Activated naive CD8-positive, alpha-beta T cell treated with anti-CD3 and anti-CD28 coated beads, Interleukin-2, amount 10 ng/mL, durations not matched to agents 7 days and 5 days (primary cell): ENCODE results near the gene ATF3. TPM values are rescaled to one million over a fixed set of nuclear protein-coding genes. Genes with fewer than 3 reads are reported as not detected.
A peak's percentile ranks its signal among the peaks of the same experiment; 100 is the strongest.
"Not testable (repeated sequence)": the region's sequence is repeated elsewhere in the genome, so short reads cannot be mapped to it uniquely, and the experiment has no call there.

Experiments
- ATAC-seq: fragments of 150-1000 bp; cut with Tn5 transposase; one replicate; pipeline ENCODE4 v1.10.0; 2021; ENCODE audit warnings: low read depth, moderate library complexity
- POLR2A ChIA-PET: fragments of 350-600 bp; sonication (Branson Sonifier 250); formaldehyde crosslinking; loops from one replicate; lab custom pipeline; 2021; ENCODE audit warnings: antibody characterized with exemption; lab: Charles Lee
- DNase-seq: peaks from one replicate; pipeline ENCODE4 v3.0.0; 2021
- H3K27ac Mint-ChIP-seq: one replicate; pipeline ENCODE4 v1.8.0; 2022; ENCODE audit warnings: mild to moderate bottlenecking, mixed read lengths
- H3K27me3 Mint-ChIP-seq: one replicate; pipeline ENCODE4 v1.8.0; 2022; ENCODE audit warnings: mild to moderate bottlenecking, moderate library complexity, mixed read lengths
- H3K36me3 Mint-ChIP-seq: one replicate; pipeline ENCODE4 v1.8.0; 2021; ENCODE audit warnings: mild to moderate bottlenecking, mixed read lengths
- H3K4me1 Mint-ChIP-seq: one replicate; pipeline ENCODE4 v1.8.0; 2021; ENCODE audit warnings: mixed read lengths
- H3K4me3 Mint-ChIP-seq: one replicate; pipeline ENCODE4 v1.8.0; 2022; ENCODE audit warnings: mild to moderate bottlenecking, moderate library complexity, mixed read lengths
- H3K9me3 Mint-ChIP-seq: one replicate; pipeline ENCODE4 v1.8.0; 2021; ENCODE audit warnings: mixed read lengths
- total RNA-seq, 2 experiments: library from RNA; stranded (reverse); gene quantifications; one replicate each; pipeline ENCODE4 v1.2.3, GENCODE V29; 2021

ATF3 gene
- total RNA-seq, 2 experiments from 2014 or later, result 13.1 to 13.8 TPM

DNA sequence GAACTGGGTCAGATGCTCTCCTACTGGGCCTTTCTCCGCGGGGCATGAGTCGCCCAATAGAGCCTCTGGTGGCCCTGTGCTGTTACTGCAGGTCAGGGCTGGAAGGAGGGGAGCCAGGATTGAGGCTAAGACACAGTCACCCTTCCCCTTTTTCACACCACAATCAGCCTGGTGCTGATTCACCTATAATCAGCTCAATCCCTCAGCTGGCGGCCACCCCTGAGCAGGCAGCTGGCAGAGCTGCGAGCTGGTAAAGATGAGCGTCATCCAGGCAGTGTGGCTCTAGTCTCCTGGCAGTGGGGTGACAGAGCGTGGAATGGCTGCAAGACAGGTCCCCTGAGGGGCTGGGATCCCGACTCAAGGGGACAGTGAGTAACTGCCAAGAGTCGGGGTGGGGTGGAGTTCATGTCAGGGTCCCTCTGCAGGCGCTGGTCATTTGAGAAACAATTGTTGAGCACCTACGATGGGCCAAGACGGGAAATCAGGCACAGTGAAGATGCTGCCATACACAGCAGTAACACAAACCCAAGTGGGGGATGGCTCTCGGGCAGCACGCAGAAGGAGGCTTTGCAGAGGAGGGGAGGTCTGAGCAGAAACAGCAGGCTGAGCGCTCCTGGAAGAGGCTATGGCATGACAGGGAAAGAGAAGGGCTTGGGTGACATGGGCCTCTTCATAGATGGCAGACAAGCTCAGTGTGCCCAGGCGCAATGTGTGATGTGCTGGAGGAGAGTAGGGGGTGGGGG lies 21.8 kb downstream of the ATF3 start:
- H3K4me1 Mint-ChIP-seq, result peaks cover 4% of the 10 kb centered on the region
- H3K36me3 Mint-ChIP-seq, result peaks cover 6% of the 10 kb centered on the region
- POLR2A ChIA-PET, result no interaction called here
- H3K27ac Mint-ChIP-seq, result no peak overlapping the region
- ATAC-seq (peak; percentile 90), DNase-seq (peak; percentile 62)
- no peak overlapping the region for H3K4me3 Mint-ChIP-seq
- peaks cover 17% of the 10 kb centered on the region for H3K27me3 Mint-ChIP-seq
- peaks cover 3% of the 10 kb centered on the region for H3K9me3 Mint-ChIP-seq

DNA sequence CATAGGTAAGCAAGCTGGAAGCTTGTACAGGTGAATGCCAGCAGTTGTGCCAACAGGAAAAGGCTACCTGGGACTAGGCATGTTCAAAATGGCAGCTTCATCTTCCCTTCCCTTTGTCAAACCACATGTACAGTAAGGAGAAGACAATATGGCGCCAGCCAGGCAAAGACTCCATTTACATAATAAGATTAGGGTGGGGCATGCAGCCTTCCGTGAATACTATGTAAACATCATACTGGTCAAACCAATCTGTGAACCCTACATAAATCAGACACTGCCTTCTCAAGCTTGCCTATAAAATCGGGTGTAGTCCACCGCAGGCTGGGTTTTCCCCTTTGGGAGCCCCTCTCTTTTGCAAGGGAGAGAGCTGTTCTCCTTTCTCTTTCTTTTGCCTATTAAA lies 24.6 kb downstream of the ATF3 start:
- no peak overlapping the region for H3K27ac Mint-ChIP-seq
- H3K4me1 Mint-ChIP-seq, result peaks cover 25% of the 10 kb centered on the region
- H3K36me3 Mint-ChIP-seq, result peaks cover 6% of the 10 kb centered on the region
- peaks cover 3% of the 10 kb centered on the region for H3K9me3 Mint-ChIP-seq
- ATAC-seq, result no peak
- no peak for DNase-seq
- H3K27me3 Mint-ChIP-seq, result peaks cover 6% of the 10 kb centered on the region
- POLR2A ChIA-PET, result no interaction called here
- no peak overlapping the region for H3K4me3 Mint-ChIP-seq

DNA sequence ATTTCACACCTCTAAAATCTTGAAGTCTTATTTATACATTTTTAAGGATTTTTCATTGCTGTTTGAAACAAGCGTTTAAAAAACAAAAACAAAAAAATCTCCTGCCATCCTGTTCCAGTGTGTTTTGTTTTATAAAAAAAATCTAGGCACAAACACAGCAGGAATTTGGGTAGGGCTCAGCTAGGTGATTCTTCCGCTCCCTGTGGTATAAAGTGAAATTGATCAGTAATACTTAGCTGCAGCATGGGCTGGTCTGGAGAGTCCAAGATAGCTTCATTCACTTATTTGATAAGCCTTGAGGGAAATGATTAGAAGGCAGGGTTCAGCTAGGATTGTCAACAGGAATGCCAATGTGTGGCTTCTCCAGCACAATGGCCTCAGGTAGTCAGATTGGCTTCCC lies 25.7 kb downstream of the ATF3 start:
- H3K27me3 Mint-ChIP-seq, result peaks cover 8% of the 10 kb centered on the region
- H3K9me3 Mint-ChIP-seq, result peaks cover 3% of the 10 kb centered on the region
- ATAC-seq (no peak), DNase-seq (no peak)
- H3K4me1 Mint-ChIP-seq, result peaks cover 31% of the 10 kb centered on the region
- no peak overlapping the region for H3K27ac Mint-ChIP-seq
- no peak overlapping the region for H3K4me3 Mint-ChIP-seq
- H3K36me3 Mint-ChIP-seq, result peaks cover 6% of the 10 kb centered on the region
- POLR2A ChIA-PET, result no interaction called here

DNA sequence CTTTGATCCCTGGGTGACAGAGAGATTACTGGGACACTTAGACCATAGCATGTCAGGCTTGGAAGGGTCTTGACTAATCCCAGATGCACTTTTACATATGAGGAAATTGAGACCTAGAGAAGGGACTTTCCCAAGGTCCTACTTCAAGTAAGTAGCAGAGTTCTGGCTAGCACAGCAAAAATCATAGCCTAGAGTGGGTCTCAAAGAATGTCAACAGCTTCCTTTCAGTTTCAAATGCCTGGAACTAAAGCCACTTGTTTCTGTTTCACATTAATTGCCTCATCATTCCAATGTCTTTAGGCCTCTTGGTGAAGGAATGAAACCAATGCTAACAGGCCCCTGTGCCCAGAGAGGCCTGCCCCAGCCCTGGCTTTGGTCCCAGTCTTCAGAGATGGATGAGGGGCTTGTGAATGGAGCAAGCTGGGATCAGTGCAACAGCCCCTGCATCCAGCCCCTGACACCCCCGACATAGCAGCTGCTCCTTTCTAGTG lies 26.6 kb downstream of the ATF3 start:
- H3K27me3 Mint-ChIP-seq, result peaks cover 15% of the 10 kb centered on the region
- POLR2A ChIA-PET, result interaction anchor here (0.5 to 0.7 kb wide), 2 partner anchors 21 to 195 kb away, joined by 5 to 7 read pairs; no protein-coding TSS in a partner anchor
- H3K27ac Mint-ChIP-seq, result peak overlapping the region; percentile 43
- DNase-seq (no peak), ATAC-seq (no peak)
- peaks cover 31% of the 10 kb centered on the region for H3K4me1 Mint-ChIP-seq
- H3K36me3 Mint-ChIP-seq, result peaks cover 6% of the 10 kb centered on the region
- H3K4me3 Mint-ChIP-seq, result no peak overlapping the region
- H3K9me3 Mint-ChIP-seq, result peaks cover 3% of the 10 kb centered on the region

DNA sequence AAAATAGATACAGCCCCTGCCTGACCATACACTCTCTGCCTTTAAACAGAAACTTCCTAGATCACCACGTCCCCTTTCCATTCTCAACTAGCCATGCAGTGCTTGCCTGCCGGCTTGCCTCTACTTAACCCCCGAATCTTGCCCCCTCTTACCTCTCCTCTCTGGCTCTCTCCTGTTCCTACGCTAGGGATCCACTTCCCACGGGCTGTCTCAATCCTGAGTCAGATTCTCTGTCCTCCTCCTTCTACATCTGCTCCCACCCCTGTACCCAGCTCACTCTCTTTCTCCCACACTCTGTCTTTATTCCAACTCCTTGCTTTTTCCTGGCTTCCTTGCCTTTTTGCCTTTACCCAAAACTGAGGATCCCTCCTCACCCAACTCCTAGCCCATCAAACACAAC lies 29.3 kb downstream of the ATF3 start:
- POLR2A ChIA-PET, result no interaction called here
- peak overlapping the region; percentile 26 for H3K27ac Mint-ChIP-seq
- ATAC-seq (no peak), DNase-seq (no peak)
- peaks cover 31% of the 10 kb centered on the region for H3K4me1 Mint-ChIP-seq
- H3K36me3 Mint-ChIP-seq, result peaks cover 8% of the 10 kb centered on the region
- H3K9me3 Mint-ChIP-seq, result peaks cover 3% of the 10 kb centered on the region
- no peak overlapping the region for H3K4me3 Mint-ChIP-seq
- peaks cover 19% of the 10 kb centered on the region for H3K27me3 Mint-ChIP-seq

DNA sequence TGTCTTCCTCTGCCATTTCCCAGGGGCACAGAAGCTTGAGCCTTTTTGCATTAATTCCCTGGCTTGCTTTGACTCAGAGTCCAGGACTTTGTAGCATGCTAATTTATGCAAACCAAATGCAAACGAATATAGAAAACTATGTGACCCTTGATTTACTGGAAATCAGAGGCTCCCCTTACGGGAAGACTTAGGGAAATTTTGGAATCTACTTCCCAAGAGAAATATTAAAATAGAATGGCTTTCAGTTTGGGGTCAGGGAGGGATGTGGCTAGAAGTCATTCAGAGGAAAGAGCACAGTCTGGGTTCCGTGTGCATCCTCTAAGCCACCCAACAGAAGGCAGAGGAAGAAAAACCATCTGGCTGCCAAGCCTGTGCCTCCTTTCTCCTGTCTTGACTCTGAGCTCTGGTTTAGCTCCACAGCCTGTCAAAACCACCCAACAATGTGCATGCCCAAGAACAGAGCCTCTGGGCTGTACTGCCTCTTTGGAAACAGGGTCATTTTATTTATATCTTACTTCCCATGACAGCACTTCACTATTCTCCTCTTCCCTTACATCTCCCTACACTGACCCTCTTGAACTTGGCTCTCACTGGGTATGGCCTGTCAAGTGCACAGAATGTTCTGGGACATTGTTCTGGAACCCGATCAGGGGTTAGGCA lies 30.1 kb downstream of the ATF3 start:
- POLR2A ChIA-PET, result no interaction called here

DNA sequence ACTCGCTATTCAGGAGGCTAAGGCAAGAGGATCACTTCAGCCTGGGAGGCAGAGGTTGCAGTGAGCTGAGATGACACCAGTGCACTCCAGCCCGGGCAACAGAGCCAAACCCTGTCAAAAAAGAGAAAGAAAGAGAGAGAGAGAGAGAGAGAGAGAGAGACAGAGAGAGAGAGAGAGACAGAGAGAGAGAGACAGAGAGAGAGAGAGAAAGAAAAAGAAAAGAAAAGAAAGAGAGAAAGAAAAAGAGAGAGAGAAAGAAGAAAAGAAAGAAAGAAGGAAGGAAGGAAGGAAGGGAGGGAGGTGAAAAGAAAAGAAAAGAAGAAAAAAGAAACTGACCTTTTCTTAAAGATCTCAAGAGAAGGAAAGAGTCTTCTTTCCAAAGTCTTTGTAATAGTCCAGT lies 31.0 kb downstream of the ATF3 start:
- H3K4me3 Mint-ChIP-seq, H3K36me3 Mint-ChIP-seq, H3K9me3 Mint-ChIP-seq, ATAC-seq, H3K27ac Mint-ChIP-seq, DNase-seq: not testable (repeated sequence)
- POLR2A ChIA-PET, result interaction anchor here (0.7 kb wide), 1 partner anchor 17 kb away, joined by 3 read pairs; no protein-coding TSS in a partner anchor
- H3K4me1 Mint-ChIP-seq, result peaks cover 31% of the 10 kb centered on the region
- H3K27me3 Mint-ChIP-seq, result peaks cover 19% of the 10 kb centered on the region

More for the DNA sequence above, 30.1 kb downstream of the ATF3 start:
- Mint-ChIP-seq H3K27ac (no peak overlapping the region), H3K27me3 (peaks cover 19% of the 10 kb centered on the region), H3K4me3 (no peak overlapping the region), H3K9me3 (peaks cover 3% of the 10 kb centered on the region), H3K36me3 (peaks cover 8% of the 10 kb centered on the region), H3K4me1 (peaks cover 31% of the 10 kb centered on the region)
- ATAC-seq (no peak), DNase-seq (no peak)

DNA sequence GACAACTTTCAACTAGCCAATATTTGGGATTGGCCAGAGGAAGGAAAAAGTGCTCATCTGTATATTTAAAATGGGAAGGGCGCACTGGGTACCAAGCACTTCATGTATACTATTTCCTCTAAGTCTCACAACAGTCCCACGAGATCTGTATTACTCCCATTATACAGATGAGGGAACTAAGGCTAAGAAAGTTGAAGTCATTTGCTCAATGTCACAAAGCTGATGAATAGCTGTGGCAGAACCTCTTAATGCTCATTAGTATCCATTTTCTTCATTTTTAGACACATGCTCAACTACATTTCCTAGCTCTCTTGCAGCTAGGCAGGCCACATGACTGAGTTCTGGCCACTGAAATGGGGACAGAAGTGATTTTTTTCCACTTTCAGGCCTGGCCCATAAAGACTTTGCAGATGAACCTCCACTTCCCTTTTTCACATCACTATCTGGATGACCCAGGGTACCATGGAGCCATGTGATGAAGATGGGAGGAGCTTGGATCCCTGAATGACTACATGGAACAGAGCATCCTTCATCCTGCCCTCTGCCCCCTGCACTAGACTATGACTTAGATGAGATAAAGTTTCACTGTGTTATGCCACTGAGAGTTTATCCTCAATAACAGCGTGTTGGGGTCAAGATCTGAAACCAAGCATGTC lies 31.8 kb downstream of the ATF3 start:
- POLR2A ChIA-PET, result interaction anchor here (0.7 kb wide), 1 partner anchor 32 kb away, joined by 4 read pairs; the partner anchor contains the start of gene ATF3
- Mint-ChIP-seq H3K36me3 (peaks cover 1% of the 10 kb centered on the region), H3K27me3 (peaks cover 21% of the 10 kb centered on the region), H3K27ac (no peak overlapping the region), H3K4me1 (peaks cover 26% of the 10 kb centered on the region), H3K4me3 (no peak overlapping the region), H3K9me3 (no peaks in the 10 kb centered on the region)
- ATAC-seq (no peak), DNase-seq (no peak)

DNA sequence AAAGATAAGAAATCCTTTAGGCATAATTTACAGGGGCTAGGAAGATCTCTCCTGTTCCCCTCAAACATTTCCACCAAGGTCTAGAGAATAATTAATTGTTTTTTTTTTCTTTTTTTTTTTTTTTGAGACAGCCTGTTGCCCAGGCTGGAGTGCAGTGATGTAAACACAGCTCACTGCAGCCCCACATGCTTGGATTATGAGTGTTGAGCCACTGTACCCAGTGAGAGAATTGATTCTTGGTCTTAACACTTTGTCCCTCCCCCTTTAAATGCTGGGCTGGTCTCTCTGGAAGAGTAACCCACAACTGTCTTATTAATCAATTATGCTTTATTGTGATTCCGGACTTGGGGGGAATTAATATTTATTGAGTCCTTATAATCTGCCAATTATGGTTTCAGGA lies 33.4 kb downstream of the ATF3 start:
- POLR2A ChIA-PET, result no interaction called here
- no peaks in the 10 kb centered on the region for H3K9me3 Mint-ChIP-seq
- DNase-seq (no peak), ATAC-seq (no peak)
- no peak overlapping the region for H3K4me3 Mint-ChIP-seq
- no peak overlapping the region for H3K27ac Mint-ChIP-seq
- peaks cover 1% of the 10 kb centered on the region for H3K36me3 Mint-ChIP-seq
- peaks cover 10% of the 10 kb centered on the region for H3K4me1 Mint-ChIP-seq
- H3K27me3 Mint-ChIP-seq, result peaks cover 22% of the 10 kb centered on the region

DNA sequence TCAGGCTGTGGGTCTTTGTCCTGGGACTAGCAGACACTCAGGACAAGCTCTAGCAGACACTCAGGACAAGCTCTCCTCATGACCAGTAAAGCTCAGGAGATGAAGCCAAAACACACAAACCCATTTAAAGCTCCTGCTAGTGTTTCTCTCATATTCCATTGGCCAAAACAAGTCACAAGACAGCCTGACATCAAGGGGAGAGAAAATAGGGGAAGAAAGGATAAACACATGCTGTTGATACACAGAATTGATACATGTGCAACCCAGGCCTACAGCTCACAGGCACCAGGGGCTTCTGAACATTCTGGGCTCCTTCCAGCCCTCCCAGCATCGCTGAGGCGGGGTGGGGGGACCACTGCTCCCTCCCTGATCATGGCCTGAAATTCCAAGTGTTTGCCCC lies 35.3 kb downstream of the ATF3 start:
- POLR2A ChIA-PET, result no interaction called here
- Mint-ChIP-seq H3K4me1 (peaks cover 1% of the 10 kb centered on the region), H3K36me3 (peaks cover 1% of the 10 kb centered on the region), H3K27ac (no peak overlapping the region), H3K27me3 (peaks cover 22% of the 10 kb centered on the region), H3K9me3 (no peaks in the 10 kb centered on the region), H3K4me3 (no peak overlapping the region)
- no peak for DNase-seq
- no peak for ATAC-seq

DNA sequence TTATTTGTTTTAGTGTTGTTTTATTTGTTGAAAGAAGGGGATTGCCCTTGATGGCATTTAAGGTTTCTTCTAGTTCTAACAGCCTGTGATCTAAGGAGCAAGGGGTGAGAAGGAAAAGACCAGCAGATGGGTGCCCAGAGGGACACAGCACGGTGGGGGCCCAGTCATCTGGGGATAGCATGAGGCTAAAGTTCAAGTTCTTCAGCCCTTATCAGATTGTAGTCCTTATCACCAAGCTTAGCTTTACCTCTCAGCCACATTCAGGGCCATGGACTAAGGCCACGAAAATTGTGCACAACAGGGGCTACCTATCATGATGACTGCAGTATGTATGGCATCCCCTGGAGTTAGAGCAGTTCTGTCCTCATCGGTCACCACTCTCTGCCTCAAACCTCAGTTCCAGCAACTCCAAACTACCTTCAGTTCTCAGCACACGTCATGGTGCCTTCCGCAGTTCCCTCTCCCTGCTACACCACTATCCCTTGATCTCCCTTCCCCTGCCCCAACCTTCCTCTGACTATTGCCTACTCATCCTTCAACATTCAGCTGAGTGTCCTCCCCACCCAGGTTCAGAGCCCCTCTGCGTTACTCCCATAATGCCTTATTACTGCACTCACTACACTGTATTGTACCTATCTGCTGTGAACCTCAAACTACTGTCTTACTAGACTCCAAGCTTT lies 36.4 kb downstream of the ATF3 start:
- no peaks in the 10 kb centered on the region for H3K4me1 Mint-ChIP-seq
- no peak overlapping the region for H3K4me3 Mint-ChIP-seq
- POLR2A ChIA-PET, result no interaction called here
- peaks cover 15% of the 10 kb centered on the region for H3K27me3 Mint-ChIP-seq
- H3K36me3 Mint-ChIP-seq, result peaks cover 1% of the 10 kb centered on the region
- no peaks in the 10 kb centered on the region for H3K9me3 Mint-ChIP-seq
- H3K27ac Mint-ChIP-seq, result no peak overlapping the region
- DNase-seq (no peak), ATAC-seq (no peak)

DNA sequence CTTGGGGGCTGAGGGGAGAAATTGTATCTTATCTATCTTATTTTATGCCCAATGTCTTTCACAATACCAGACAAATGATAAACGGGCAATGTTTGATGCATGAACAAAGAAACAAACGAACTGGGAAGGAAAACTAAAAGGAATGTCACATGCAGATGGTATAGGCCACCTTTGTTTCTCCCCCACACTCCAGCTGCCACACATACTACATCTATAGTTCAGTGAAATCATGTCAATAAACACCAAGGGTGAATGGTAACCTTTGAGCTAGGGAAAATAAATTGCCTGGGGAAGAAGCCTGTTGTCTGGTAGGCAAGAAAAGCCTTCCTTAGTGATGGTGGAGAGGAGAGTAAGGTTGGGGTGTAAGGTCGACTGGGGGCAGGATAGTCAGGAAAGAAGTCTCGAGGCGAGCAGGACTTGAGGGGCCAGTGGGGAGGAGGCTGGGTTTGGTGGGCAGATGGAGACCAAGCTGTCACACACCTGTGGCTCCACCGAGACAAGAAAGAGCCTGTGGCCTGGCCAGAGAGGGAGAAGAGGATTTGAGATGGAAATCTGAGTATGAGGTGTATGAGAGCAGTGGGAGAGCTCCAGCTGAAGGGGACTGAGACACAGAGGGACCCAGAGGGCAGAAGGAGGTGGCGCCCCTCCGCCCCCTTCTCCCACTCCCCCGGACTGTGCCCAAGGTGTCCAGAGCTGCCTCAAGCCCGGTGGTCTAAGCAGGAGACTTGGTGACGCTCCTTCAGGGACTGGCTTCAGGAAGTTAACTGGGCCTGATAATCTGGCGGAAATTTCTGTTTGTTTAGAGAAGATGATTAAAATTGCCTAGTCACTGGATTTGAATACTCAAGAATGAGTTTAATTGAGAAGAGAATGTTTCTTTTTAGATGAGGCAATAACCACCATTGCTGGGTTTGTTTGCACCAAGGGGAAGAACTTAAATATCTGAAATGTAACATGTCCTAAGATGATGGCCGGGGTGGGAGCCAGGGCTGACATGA lies 37.3 kb downstream of the ATF3 start:
- no peak for ATAC-seq
- H3K27ac Mint-ChIP-seq, result no peak overlapping the region
- POLR2A ChIA-PET, result no interaction called here
- no peaks in the 10 kb centered on the region for H3K4me1 Mint-ChIP-seq
- no peak overlapping the region for H3K4me3 Mint-ChIP-seq
- peaks cover 14% of the 10 kb centered on the region for H3K27me3 Mint-ChIP-seq
- no peak for DNase-seq
- H3K36me3 Mint-ChIP-seq, result peaks cover under 1% of the 10 kb centered on the region
- no peaks in the 10 kb centered on the region for H3K9me3 Mint-ChIP-seq
